ENCODE results near the gene DCBLD1. TPM values are rescaled to one million over a fixed set of nuclear protein-coding genes. Genes with fewer than 3 reads are reported as not detected.
A peak's percentile ranks its signal among the peaks of the same experiment; 100 is the strongest.
"Not testable (repeated sequence)": the region's sequence is repeated elsewhere in the genome, so short reads cannot be mapped to it uniquely, and the experiment has no call there.

The DCBLD1 gene
- 28.2 TPM for total RNA-seq (ENCODE audit: insufficient read depth, low replicate concordance)

DNA sequence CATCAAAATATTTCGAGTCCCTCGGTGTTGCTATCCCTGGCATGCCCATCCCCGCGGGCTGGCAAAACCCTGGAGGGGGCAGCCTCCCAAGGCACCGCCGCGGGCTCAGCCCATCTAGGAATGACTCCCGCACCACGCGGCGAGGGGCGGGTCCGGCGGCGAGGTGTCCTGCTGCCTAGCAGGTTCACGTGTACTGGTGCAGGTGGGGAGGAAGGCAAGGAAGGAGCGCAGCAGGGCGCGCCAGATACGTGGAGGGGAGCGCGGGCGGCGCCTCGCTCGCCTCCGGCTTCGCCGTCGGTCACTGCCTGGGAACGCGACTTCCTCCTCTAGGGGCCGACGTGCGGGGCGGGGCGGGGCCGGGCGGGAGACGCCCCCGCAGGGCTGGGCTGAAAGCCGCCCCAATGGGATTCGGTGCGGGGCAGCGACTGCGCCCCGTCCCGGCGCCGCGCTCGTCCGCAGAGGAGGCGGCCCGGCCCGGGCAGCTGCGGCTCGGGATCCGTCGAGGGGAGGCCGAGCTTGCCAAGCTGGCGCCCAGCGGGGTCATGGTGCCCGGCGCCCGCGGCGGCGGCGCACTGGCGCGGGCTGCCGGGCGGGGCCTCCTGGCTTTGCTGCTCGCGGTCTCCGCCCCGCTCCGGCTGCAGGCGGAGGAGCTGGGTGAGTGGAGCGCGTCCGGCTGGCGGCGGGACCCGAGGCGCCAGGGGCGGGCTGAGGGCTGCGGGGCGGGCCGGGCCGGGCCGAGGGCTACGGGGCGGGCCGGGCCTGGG, at the start of gene DCBLD1:
DCBLD1 (plus strand) TSS at position 435 of the 764 bp plus-strand sequence; CDS start at position 543, 108 bp downstream.
- peak; percentile 86 for DNase-seq (ENCODE audit: low spot score)

DNA sequence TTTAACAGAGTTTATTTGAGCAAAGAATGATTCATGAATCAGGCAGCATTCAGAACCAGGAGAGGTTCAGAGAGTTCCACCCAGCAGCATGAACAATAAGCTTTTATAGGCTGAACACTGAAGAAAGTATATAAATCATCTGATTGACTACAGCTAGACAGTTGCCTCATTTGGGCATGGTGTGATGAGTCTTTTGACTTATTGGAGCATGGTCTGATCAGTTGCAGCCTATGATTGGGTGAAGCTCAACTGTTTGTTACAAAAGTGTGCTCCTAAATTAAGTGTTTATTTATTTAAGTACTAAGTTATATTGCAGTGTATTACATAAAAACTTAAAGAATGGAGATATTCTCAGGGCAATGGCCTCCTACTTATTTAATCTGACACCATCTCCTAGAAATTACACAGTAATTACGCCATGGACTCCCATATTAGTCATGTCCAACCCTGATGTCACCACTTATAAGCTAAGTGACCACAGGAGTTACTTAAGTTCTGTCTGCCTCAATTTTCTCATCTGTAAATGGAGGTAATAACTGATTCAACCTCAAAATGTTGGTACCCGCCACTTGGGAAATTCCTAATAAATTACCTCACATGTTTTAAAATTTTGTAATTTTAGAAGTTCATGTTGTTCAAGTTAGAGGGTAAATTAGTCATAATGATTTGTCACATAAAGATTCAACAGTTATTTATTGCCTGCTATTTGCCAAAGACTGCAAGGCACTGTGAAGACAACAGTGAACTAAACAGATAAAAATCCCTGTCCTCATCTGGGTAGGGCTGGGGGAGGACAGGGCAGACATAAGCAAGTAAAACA, 41.6 kb upstream of the DCBLD1 start:
- no peak for DNase-seq (ENCODE audit: low spot score)

DNA sequence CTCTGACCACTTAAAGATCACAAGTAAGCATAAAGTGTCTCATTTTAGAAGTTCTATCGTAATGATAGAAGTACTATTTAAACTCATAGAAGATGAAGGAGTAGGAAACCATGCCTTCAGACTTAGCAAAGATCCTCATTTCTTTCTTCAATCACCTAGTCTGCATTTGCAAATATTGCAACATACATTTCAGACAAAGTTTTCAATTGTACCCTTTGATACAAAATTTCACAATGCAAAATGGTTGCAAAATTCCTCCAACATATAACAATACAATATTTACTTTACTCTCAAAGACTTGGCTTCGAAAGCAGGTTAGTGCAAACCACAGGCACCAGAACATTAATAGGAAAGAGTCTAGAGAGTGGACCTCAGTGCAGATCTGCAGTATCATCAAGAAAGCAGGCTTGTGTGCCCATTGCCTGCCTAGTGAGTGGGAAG, 40.6 kb upstream of the DCBLD1 start:
- DNase-seq (ENCODE audit: low spot score), result no peak

DNA sequence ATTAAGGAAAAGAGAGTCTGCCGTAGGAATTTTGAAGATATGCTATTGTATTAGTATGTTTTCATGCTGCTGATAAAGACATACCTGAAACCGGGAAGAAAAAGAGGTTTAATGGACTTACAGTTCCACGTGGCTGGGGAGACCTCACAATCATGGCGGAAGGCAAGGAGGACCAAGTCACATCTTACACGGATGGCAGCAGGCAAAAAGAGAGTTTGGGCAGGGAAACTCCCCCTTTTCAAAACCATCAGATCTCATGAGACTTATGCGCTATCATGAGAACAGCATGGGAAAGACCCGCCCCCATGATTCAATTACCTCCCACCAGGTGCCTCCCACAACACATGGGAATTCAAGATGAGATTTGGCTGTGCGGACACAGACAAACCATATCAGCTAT, 40.2 kb upstream of the DCBLD1 start:
- DNase-seq (ENCODE audit: low spot score), result not testable (repeated sequence)

DNA sequence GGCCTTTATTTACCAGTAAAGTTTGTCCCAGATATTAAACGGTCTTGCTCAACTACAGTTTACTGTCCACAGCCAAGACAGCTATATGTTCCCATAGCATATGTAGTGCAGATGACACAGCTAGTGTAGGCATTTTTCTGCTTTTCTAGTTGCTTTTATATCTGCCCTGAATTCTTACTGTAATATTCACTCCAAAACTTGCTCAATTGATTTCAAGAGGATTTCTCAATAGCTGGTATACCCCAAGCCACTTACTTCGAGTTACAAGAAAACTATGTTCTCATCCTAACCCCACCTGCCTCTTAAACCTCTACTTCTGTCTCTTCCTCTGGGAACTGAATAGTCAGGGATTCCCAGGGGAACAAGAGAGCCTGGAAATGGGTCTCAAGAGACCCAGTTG, 37.9 kb upstream of the DCBLD1 start:
- no peak for DNase-seq (ENCODE audit: low spot score)

DNA sequence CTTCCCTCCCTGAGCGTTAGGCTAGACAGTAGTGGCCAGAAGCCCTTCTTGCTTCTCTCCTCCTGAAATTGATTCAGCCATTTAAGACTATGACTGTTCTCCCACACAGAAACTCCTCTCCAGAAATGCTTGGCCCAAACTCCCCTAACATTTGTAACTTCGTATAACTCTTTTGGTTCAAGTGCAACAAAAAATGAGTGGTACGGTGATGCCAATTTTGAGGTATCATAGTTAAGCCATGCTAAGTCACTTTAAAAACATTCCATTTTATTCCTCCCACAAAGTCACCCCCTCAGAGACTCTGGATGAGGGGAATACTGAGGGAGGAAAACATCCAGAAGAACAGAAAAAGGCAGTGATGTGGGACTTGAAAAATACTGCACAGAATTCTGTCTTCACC, 35.6 kb upstream of the DCBLD1 start:
- DNase-seq (ENCODE audit: low spot score), result no peak

DNA sequence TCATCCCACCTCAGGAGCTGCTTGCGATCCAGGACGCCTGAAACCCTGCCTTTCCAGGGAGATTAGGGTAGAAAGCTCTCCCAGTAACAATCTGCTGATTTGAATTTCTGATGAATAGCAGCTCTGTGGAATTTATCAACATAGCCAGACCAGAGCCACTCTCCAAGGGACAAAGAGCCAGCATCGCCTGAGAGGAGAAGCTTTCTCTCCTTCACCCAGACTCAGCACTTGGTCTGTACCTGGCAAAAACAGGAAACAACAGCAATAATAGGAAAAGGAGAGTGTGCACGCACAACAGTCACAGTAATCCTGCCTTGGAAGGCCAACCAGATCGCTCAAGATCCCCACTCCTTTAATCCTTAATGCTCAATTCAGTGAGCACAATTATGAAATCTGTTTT, 34.5 kb upstream of the DCBLD1 start:
- peak; percentile 31 for DNase-seq (ENCODE audit: low spot score)

DNA sequence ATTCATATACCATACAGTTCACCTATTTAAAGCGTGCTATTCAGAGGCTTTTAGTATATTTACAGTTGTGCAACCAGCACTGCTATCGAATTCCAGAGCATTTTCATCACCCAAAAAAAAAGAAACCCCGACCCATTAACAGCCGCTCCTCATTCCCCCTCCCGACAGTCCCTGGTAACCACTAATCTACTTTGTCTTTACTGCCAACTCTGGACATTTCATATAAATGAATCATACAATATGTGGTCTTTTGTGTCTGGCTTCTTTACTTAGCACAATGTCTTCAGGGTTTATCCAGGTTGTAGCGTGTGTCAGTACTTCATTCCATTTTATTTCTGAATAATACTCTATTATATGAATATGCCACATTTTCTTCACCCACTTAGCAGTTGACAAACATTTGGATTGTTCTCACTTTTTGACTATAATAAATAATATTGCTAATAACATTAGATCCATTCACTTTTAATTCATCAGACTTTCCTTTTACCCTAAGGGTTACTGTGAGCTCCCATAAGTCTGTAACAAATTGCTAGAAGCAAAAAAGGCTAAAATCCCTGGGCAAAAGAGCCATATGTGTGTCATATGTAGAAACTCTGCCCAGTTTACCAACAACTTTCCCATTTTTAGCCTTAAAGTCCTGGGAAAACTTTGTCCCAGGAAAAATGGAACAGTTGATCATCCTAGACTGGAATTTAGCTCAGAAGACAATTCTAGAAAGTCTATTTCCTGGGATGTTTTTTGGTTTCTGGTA, 33.6 kb upstream of the DCBLD1 start:
- DNase-seq (ENCODE audit: low spot score), result peak; percentile 87

DNA sequence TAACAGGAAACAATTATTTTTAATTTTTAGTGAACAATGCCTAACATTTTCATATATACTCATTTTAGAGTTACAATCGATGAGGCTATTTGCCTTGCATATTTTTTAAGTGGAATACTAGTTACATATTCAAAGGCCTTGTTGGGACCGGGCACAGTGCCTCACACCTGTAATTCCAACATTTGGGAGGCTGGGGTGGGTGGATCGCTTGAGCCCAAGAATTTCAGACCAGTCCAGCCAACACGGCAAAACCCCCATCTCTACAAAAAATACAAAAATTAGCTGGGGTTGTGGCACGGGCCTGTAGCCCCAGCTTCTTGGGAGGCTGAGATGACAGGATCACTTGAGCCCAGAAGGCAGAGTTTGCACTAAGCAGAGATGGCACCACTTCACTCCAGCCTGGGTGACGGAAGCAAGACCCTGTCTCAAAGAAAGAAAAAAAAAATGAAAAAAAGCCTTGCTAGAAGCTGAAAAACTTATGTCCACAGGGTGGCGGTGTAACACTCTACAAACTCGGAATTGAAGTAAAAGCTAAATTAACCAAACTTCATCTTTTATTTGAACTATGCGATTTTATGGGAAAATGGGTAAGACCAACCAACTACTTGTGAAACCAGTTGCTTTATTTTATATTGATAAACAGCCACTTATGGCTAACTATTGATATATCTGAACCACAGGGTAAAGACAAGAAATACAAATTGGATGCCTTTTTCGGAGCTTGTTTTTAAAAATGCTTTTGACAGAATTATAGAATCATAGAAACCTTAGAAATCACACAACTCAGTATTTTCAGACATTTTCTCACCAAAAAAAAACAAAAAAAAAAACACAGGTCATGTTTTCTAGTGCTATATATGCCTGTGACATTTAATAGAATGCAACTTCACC, 32.7 kb upstream of the DCBLD1 start:
- DNase-seq (ENCODE audit: low spot score), result peak; percentile 82

DNA sequence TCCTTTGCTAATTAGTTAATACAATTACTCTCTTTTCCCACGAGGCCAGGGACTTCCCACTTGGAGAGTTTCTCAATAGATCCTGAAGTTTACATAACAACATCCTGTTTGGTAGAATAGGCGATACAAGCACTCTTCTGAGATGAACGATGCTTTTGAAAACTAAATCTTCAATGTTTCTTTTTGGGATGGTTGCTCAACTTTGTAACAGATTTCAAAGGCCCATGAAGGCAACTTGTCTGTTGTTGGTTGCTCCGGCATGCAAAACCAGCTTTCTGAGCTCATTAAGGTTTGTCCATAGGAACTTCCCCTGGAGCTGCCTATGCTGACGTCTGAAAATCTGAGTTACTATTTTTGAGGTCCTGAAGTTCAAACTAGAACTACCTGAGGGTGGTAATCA, 30.8 kb upstream of the DCBLD1 start:
- DNase-seq (ENCODE audit: low spot score), result no peak

DNA sequence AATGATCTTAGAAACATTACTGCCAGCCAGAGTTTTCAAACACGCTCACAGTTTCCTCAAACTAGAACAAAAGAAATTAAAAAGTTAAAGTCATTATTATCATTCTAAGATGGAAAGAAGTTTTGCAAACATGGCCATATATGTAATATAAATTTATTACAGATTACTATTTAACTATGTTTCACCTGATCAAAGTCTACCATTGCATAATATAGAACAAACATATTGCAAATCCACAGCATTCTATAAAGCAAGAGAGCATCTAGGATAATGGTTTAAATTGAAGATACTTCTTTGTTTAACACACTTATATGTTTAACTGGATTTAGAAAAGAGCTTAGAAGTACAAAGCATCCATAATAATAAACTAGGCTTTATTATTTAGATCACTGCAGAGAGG, 26.2 kb upstream of the DCBLD1 start:
- DNase-seq (ENCODE audit: low spot score), result no peak

DNA sequence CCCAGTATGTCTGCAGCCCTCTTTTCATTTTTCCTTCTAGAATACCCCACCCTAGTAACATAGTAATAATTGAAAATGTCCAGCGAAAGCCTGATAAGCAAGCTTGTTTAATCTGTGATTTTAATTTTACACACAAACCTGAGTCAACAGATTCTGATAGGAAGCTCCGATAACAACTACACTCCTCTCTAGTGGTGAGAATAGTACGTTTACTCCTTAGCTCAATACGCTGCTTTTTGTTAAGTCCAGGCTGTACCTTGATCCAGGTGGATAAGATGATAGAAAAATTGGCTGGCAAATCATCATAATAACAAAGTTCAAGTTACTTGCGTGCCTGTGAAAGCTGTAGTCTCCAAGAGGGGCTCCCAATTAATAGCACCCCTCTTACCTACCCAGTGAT, 25.5 kb upstream of the DCBLD1 start:
- no peak for DNase-seq (ENCODE audit: low spot score)

DNA sequence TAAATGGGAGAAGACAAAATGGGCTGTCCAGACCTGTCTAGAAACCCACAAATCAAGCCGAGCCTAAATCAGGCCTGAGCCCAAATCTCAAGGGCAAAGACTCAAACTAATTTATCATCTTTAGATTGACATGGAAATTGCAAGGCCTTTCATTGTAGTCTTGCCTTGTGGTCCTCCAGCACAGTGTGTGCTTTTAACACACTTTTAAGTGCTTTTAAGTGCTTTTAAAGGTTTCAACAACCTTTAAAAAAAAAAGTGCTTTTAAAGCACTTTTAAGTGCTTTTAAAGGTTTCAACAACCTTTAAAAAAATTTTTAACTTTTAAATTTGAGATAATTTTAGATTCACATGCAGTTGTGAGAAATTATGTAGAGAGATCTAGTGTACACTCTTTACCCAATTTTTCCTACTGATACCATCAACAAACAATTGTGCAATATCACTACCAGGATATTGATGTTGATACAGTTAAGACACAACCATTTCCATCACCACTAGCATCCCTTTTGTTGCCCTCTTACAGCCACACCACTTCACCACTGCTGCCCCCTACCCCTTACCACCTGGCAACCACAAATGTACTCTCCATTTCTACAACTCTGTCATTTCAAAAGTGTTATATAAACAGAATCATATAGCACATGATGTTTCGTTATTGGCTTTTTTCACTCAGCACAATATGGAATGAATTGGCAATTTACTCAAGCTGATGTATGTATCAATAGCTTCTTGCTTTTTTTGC, 23.1 kb upstream of the DCBLD1 start:
- DNase-seq (ENCODE audit: low spot score), result no peak

DNA sequence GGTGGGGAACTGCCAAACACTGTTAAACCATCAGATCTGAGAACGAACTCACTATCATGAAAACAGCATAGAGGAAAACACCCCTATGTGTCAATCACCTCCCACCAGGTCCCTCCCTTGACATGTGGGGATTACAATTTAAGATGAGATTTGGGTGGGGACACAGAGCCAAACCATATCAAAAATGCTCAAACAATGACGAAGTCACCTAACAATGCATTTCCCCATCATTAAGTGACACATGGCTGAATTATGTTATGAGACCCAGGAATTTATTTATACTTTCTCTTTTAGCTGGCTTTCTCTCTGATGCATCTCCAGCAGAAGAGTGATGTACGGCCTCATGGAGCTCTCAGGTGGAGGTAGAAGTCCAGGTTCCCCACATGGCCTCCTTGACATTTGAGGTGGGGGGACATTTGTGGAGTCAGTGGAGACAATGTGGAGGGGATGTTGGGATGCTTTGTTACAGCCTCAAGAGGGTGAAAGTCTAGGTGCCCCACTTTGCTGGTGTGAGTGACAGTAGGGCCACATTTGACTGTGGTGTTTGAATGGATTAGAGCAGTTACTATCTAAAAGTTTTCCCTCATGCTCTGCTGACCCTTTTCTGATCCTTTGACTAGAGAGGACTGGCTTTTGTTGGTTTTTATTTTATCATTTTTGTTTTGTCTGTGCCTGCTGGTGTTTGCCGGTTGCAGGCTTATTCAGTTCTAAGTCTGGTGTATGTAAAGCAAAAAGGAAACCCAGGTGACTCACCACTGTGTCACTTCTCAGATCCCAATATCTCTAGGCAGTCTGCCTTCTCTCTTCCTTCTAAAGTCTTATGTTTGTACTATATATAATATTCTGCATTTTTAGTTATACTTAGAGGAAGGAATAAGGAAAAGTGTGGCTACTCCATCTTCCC, 18.5 kb upstream of the DCBLD1 start:
- DNase-seq (ENCODE audit: low spot score), result peak; percentile 61

DNA sequence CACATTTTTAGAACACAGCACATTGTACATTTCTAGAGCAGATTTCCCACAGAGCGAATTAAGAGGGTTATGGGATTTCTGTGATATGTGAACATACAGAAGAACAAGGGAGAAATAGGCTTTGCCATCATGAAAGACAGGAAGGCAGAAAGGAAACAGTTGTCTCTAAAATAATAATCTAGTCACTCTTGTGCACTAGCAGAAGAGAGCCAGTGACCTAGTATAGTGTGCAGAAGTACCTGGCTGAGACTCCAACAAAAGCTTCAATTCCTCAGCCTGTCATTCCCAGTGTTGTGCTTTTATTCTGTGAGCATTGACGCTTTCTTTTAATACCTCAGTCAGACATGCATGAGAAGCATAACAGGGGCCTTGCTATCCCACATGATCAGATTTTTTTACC, 17.8 kb upstream of the DCBLD1 start:
- no peak for DNase-seq (ENCODE audit: low spot score)

DNA sequence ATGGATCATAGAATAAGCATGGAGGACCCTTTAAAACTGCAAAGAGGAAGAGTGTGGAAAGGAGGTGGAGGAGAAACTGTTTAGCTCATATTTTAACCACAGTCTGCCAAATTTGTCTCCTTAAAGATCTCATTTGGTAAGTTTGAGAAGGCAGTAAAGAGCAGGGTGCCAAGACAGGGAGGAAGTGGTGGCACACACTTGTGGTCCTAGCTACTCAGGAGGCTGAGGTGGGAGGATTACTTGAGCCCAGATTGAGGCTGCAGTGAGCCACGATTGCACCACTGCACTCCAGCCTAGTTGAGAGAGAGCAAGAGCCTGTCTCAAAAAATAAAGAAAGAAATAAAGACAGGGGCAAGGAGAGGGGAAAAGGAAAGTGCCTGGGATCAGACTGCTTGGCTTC, 16.8 kb upstream of the DCBLD1 start:
- DNase-seq (ENCODE audit: low spot score), result no peak

DNA sequence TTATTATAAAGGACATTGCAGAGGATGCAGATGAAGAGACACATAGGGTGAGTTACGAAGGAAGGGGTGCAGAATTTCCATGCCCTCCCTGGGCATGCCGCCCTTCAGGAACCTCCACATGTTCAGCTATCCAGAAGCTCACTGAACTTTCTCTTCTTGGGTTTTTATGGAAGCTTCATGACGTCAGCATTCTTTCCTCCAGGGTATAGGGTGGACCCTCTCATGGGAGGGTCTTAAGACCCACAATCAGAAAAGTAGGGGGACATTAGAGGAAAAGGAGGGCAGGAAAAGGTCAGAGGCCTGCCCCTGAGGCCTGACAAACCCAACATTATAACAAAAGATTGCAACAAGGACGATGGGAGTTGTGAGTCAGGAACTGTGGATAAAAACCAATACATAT, 14.6 kb upstream of the DCBLD1 start:
- no peak for DNase-seq (ENCODE audit: low spot score)

DNA sequence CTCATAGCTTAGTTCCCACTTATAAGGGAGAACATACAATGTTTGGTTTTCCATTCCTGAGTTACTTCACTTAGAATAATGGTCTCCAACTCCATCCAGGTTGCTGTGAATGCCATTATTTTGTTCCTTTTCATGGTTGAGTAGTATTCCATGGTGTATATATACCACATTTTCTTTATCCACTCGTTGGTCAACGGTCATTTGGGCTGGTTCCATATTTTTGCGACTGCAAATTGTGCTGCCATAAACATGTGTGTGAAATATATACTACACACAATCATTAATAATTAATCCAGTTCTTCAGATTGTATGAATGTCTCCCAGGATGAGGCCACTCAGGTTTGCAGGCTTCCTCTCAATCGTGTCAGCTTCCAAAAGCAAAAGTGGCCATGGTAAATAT, 13.9 kb upstream of the DCBLD1 start:
- DNase-seq (ENCODE audit: low spot score), result not testable (repeated sequence)

DNA sequence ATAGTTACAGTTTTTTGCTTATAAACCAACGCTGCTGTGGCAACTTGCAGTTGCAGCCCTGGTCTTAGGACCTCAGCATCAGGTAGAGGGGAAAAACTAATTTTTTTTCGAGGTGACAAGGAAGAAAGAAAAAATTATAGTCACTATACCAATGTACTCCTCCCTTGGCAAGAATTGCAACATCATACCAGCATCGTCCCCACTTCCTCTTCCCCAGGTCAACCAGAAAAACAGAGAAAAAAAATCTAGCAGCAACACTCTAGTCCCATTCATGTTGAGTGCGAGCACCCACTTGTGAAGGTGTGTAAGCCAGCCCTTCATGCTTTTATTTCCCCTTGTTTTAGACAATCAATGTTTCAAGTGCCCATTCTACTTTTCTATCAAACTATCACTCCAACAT, 13.1 kb upstream of the DCBLD1 start:
- DNase-seq (ENCODE audit: low spot score), result no peak
